Astrocyte of the spinal cord (primary cell): ENCODE data around the gene NPAS3.

Experiments
- DNase-seq: peaks from one replicate; pipeline ENCODE4 v3.0.0; 2011; ENCODE audit warnings: low read depth, low spot score
- H3K4me3 ChIP-seq: 2 replicates; pipeline ENCODE4 v1.5.1; 2011; ENCODE audit warnings: low read depth, mild to moderate bottlenecking, low read length, moderate library complexity
- CTCF ChIP-seq: IDR thresholded peaks from 2 replicates; pipeline ENCODE4 v1.5.1; 2012; ENCODE audit warnings: low read depth, mild to moderate bottlenecking, low read length, inconsistent platforms
- in situ Hi-C: cut with HindIII; loops from 2 replicates; pipeline ENCODE4 v1.10.0; 2017; ENCODE audit warnings: low sequenced_read_pairs

The NPAS3 gene

GRCh38 chr14:33430414-33431035 lies 491.8 kb downstream of the NPAS3 start:
- no peak for DNase-seq
- no peak for TF ChIP-seq CTCF
- in situ Hi-C loops: no loop called here
- no peak overlapping the region for H3K4me3 ChIP-seq

DNA sequence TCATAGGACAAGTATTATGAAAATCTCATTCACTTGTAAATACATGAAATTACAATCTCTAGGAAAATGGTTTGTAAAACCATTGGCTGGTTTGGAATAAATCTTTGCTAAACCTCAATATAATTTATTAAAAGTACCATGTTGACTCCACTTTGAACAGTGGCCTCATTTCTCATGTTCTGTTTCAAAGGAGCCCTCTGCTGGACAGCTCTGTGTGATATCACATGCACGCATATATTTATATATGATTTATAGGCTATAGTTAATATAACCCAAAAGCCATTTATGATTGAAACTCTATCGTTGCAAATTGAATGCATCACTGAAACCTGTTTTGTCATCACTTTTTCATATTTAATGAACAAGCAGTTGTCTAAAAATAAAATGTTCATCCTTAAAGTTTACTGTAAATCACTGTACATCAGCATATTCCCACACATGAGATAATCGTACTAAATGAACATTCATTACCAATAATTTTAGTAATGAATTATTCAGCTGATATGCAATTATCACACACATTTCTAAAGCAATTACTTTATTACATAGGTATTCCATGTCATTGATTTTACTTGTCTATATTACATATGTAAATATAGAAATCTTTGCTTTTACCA lies 493.8 kb downstream of the NPAS3 start:
- in situ Hi-C loops: no loop called here
- peak; percentile 57 for TF ChIP-seq CTCF
- H3K4me3 ChIP-seq: no peak overlapping the region
- peak; percentile 55 for DNase-seq

DNA sequence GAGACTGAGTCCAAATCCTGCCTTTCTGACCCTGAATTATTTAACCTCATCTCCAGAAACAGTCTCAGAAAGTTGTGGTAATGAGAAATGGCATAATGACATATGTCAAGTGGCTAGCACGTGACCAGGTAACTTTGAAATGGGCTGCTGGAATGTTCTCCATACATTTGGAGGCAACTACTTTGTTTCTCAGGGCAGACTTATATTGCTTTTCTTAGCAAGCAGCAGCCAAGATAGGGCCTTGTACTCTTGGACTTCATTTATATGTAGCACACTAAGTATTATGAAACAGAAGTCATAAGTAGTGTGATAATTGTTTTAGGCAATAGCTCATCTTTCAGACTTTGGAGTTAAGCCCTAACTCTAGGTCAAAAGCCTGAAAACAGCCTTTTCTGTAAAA lies 494.7 kb downstream of the NPAS3 start:
- no peak overlapping the region for H3K4me3 ChIP-seq
- TF ChIP-seq CTCF: no peak
- in situ Hi-C loops: no loop called here
- DNase-seq: no peak

DNA sequence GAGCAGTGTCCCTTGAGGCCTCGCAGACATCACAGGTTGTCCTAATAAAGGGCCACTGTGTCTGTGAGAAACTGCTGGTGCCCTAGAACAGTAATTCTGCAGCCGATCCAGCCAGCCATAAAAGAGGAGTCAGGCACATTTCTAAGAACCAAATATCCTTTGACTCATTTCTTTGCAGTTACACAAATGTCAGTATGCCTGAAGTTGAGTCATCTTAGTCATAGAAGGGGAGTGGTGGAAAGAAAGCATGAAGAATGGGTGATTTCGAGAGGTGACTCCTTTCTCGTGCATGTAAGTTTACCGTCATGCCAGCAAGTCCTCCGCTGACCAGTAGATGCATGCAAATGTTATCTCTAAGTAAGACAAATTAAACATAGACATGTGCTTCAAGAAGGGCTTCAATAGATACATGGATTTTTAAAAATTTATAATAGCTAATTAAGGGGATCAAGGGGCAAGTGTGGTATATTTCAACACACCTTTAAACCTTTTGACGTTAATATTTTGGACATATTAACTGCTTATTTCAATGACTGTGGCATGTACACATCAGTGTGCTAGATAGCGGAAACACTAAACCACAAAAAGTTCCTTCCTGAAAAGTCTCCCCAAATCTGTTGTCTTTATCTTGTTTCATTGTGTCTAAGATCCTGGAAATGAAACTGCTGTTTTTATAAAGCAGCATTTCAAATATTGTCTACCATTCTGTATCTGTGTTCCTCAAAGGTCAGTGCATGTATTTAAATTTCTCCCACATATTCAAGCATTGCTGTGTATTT lies 497.4 kb downstream of the NPAS3 start:
- no peak for TF ChIP-seq CTCF
- peak; percentile 89 for DNase-seq
- in situ Hi-C loops: no loop called here
- H3K4me3 ChIP-seq: no peak overlapping the region

GRCh38 chr14:33441633-33442032 lies 503.0 kb downstream of the NPAS3 start:
- DNase-seq: no peak
- TF ChIP-seq CTCF: no peak
- no peak overlapping the region for H3K4me3 ChIP-seq
- in situ Hi-C loops: no loop called here

GRCh38 chr14:33444136-33444535 lies 505.5 kb downstream of the NPAS3 start:
- in situ Hi-C loops: no loop called here
- DNase-seq: no peak
- no peak overlapping the region for H3K4me3 ChIP-seq
- TF ChIP-seq CTCF: no peak
